SHP77 treated with DMSO at 0.1 percent for 48 hours (cell line): ENCODE measurements around the gene TNF.
"Not testable (repeated sequence)": the region's sequence is repeated elsewhere in the genome, so short reads cannot be mapped to it uniquely, and the experiment has no call there.

Experiments used
- DNase-seq: peaks from one replicate; lab custom pipeline; 2025; lab: John Stamatoyannopoulos, UW

Gene TNF

DNA sequence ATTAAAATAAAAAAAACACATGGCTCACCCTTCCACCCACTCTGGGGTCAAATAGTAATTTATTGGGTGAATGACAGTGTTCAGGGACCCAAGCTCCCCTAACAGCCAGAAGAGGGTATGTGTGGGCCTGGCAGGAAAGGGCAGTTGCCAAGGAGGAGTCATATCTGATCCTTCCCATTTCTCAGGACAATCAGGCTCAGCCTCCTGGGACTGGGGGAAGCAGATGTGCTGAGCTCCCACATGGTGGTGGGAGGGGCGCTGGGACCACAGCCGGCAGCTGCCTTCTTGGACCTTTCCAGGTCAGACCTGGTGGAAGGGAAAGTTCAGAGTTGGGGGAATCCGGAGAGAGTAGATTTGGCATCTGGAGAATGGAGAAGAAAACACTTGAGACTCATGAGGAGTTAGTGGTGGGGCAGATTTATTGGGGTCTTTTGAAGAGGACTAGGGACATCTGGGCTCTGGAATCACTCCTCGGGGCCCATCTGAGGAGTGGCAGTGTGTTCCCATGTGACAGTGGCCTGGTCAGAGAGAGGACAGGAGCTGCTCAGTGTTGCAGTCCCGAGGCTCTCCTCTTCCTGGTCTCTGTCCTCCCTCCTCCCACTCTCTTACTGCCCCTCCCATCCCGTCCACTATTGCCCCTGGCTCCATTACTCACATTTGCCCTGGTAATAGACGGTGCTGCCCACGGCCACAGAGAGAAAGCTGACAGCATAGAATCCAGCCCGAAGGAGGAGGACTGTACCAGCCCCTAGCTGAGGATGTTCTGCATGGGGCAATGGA lies 13.7 kb downstream of the TNF start:
- no peak for DNase-seq

DNA sequence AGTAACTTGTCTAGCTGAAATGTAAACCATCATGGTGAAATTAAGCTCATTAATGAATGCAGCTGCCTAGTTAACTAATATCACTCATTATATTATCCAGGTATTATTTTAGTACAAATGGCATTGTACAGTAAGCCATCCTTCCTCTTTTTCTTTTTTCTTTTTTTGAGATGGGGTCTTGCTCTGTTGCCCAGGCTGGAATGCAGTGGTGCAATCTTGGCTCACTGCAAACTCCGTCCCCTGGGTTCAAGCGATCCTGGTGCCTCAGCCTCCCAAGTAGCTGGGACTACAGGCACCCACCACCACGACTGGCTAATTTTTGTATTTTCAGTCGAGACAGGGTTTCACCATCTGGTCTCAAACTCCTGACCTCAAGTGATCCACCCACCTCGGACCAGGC lies 15.3 kb downstream of the TNF start:
- DNase-seq: not testable (repeated sequence)

DNA sequence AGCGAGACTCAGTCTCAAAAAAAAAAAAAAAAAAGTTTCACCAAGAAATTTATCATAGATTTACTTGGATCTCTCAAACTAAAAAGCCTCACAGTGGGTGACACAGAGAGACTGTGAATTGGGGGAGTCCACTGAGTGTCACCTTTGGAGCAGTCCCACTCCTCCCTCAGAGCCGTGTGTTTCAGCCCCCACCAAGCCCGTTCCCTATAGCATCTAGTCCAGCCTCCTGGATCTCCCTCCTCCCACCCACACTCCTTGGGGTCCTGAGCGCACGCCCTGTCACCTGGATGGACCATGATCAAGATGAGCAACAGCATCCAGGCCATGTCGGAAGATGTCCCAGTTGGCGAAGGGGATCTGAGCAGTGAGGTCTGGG lies 17.0 kb downstream of the TNF start:
- DNase-seq: no peak

DNA sequence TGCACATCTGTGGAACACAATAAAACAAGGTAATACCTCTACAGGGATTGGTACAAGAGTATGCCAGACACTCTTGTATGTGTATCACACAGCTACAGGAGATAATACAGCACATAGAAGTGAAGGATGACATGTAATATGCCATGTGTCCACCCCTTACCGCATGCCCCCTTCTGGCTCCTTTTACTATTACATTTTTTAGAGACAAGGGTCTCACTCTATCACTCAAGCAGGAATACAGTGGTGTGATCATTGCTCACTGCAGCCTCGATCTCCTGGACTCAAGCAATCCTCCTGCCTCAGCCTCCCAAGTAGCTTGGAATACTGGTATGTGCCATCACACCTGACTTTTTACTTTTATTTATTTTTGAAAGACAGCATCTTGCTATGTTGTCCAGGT lies 21.6 kb downstream of the TNF start:
- DNase-seq: peak; percentile 12

DNA sequence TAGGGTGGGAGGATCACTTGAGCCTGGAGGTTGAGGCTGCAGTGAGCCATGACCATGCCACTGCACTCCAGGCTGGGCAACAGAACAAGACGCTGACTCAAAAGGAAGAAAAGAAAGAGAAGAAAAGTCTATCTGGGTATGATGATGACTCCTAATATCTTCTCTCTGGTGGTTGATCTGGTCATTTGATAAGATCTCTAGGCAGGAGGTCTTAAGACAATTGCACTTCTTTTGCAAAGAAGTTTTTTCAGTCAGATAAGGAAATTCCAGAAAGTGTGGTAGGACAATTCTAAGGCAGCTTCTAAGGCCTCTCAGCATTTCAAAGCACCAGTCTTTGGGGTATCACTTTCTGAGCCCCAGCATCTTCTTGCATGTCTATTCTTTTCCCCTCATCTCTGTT lies 32.0 kb downstream of the TNF start:
- no peak for DNase-seq

DNA sequence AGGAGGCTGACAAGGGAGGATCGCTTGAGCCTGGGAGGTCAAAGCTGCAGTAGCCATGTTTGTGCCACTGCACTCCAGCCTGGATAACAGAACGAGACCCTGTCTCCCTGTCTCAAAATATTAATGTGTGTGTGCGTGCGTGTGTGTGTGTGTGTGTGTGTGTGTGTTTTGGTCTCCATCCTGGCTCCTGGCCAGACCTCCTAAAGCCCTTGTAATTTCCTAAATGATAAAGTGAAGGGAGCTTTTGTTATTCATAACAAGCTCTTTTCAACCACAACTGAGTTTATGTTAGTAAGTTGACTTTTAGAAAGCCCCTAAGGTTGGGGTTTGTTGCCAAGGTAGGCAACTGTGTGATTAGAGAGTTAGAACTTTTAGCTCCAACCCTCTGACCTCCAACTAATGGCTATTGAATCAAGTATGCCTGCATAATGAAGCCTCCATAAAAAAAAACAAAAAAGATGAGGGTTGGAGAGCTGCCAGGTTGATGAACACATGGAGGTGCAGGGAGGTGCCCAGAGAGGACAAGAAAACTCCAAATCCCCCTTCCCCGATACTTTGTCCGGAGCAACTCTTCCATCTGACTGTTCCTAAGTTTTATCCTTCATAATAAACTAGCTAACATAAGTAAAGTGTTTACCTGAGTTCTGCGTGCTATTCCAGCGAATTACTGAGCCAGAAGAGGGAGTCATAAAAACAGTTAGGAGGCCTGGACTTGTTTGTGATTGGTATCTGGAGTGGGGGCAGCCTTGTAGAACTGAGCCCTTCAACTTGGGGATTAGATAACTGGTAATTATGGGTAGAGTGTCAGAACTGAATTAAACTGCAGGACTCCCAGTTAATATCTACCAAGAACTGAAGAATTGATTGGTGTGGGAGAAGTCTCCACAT lies 34.4 kb downstream of the TNF start:
- no peak for DNase-seq

DNA sequence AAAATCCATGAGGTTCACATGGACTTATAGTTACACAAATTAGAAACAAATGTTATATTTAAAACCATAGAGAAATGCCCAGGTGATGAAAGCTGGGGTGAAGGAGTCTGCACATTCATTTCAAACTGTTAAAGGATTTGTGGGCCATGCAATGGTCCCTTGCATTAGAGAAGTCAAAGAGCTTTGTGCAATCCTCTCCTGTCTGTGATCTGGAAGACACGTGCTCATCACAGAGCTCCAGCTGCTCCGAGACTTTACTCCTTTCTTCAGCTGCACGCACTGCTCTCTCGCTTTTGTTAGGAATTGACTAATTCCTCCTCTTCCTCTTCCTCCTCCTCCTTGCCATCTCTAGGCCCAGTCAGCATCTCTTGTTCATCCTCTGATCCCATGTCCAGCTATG lies 35.6 kb downstream of the TNF start:
- no peak for DNase-seq

DNA sequence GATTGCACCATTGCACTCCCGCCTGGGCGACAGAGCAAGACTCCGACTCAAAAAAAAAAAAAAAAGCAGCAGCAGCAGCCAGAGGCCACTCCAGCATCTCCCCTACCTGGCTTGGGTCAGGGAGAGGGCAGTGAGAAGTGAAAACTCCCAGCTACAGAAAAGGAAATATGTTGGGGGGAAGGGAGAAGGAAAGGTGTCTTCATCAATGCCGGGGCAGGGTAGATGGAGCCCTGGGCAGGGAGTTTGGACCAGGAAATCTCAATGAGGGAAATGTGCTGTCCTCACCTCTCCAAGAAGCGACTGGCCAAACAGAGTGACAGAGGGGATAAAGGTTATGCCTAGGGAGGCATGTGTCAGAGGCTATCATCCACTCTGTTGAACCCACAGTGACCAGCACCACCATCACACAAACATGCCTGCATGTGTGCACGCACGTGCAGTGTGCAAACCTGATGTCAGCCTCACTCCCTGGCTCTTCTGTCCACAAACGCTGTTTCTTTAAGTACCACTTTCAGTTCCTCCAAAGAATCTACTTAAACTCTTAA lies 38.8 kb downstream of the TNF start:
- no peak for DNase-seq

DNA sequence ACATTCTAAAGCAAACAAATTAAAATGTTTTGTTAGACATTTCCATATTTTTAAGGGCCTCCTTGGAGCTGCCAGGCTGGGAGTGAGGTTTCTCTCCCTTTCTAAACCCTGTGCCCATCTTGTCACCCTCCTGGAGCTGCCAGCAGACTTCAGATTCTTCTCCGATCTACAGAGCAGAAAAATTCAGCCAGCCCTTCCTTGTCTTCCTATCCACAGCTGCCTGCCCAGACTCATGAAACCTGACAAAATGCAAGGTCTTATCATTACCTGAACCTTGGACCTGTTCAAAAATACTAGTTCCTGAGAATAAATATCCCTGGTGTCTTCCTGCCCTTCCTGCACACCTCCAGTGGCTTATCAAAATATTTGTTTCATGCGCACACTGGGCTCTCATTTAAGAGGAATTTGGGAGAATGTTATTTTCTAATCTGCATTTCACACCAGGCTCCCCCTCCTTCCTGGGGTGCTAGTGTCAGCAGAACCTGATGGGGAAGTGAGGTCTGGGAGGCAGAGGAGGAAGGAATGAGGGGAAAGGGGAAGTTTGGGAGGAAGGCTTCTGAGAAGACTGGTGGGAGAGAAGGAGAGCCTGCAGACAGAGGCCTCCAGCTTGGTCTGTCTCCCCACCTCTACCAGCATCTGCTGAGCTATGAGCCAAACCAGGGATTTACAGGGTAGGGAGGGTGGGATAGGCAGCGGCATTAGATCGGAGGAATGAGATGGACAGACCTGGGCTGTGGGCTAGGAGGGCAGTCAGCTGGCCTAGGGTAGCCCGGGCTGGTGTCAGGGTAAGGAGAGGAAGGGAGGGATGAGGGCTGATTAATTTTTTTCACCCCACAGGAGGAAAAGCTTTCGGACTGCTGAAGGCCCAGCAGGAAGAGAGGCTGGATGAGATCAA lies 39.6 kb downstream of the TNF start, which contains the start of gene AIF1:
Gene AIF1 (plus strand): TSS at position 551 of the 895 bp plus-strand sequence. CDS start 96 bp downstream, at position 647.
- DNase-seq: no peak

DNA sequence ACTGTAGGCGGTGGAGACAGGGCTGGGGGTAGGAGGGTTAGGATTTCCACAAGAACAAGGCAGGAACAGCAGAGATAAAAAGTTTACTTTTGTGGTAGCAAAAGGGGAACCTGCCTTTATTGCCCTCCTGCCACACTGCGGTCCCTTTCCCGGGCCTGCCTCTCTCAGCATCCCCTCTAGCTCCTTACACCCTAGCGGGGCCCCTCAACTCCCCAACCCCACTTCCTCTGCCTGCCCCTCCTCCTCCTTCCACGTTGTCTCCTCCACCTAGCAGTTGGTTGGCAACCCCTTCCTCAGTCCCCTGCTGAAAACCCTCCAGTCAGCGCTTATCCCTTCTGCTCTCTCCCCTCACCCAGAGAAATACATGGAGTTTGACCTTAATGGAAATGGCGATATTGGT lies 40.4 kb downstream of the TNF start:
- no peak for DNase-seq

DNA sequence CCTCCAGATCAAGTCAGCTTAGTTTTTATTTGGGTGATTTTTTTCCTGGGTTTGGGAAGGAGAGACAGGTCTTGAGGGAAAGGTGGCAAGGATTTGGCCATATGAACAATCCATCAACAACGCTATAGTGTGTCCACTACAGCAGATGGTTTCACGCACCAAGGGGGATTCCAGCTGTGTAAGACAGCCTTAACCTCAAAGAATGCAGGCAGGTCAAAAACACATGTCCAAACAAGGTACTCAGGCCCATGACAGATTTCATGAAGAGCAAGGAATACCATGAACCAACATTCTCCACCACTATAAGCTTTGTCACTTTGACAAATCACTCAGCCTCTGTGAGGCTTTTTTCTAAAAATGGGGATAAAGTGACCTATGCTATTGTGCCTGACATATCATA lies 41.6 kb downstream of the TNF start:
- no peak for DNase-seq

DNA sequence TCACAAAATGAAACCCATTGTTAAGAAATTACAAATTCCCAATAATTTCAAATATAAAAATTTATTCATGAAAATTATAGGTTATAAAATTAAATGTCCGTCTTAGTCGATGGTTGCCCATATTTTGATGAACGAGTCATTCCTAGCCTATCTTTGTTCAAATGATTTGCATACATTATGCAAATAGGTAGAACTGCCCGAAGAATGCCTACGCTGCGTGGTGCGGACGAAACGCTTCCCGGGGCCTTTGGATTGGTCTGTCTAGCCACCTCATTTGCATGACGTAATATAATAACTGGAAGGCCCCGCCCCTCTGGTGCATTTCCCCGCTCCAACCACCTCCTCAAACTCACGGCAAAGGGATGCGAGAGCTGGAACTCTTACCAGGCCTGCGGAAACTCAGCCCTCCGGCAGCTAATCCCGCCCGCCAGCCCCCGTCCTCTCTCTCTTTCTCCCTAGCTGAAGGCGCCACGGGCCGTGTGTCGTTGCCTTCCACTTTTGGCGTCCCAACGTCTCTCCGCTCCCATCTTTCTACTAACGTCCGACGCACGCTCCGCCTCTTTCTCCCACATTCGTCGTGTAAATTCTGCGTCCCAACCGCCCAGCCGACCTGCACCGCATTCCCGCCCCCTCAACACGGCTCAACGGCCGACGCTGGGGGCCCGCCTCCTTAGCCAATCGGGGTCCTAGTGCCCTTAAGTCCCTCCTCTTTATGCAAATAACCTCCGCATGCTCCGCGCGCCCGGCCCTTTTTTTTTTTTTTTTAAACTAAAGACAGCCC lies 44.6 kb downstream of the TNF start:
- peak; percentile 96 for DNase-seq

DNA sequence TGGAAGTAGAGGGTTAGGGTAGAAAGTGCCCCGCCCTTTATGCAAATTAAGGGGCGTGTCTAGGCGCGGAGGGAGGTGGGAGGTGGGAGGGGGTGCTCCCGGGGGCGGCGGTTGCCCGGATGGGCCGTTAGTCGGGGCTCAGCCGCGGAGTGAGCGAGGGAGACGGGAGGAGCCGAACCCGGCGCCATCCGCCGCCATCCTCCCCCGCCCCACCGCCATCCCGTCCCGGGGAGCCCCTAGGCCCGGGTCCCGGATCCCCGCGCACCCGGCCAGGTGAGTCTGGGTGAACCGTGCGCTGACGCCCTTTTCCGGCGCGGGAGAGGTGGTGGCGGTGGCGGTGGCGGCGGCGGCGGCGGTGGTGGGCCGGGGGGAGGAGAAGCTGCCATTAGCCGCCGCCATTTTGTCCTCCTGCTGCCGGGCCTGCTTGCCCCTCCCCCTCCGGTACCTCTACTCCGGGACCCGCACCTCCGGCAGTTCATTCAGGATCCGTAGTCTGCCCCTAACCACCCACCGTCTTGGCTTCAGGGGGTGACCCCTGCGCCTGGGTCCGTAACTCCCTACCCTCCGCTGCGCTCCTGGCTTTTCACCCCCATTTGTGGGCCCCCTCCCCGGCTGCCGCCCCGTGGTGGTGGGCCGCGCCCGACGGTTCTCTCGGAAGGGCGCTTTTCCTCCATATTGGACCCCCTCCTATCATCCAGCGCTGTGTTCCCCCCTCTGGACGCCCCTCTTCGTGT lies 45.4 kb downstream of the TNF start, which contains the start of gene PRRC2A:
Gene PRRC2A (plus strand): TSS at position 130 of the 734 bp plus-strand sequence. CDS start 2,075 bp downstream, outside the sequence.
- peak; percentile 48 for DNase-seq

DNA sequence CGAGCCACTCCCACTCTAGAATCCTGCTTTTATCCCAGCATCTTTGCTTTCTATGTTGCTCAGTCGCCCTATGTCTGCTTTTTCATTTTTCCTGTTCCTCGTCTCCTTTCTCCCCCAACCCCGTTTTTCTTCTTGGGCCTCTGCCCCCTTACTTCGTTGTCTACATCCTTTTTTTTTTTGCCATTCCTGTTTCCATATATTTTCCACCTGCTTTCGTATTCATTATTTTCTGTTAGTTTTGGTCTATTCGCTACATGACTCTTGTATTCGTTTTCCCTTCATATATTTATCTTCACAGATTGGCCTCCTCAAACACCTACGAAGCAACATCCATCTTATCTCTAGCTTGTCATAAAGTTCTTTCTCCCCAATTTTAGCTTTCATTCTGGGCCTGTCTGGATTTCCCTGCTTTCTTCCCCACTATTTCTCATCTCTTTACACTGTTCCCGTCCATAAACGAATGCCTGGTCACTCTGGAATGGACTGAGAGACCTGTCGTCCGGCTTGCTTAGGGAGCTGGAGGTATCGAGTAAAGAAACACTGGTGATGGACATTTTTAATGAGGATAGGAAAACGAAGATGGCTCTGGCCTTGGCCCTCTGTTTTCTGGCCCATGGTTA lies 46.1 kb downstream of the TNF start:
- no peak for DNase-seq

DNA sequence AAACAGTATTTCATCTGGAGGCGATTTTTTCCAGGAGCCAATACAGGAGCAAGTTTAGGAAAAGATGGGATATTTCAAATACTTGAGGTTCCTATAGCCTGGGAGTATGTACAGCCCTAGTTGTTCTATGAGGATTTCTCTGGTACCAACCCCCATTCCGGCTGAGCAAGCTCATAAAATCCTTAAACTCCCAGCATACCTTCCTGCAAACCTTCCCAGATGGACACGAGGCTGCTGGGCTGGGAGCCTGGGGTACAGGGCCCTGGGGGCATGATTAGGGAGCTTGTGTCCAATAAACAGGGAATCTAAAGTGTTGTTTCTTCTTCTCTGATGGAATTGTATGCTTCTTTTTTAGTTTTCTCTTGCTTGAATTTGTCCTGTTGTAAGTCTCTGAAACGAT lies 46.6 kb downstream of the TNF start:
- no peak for DNase-seq

DNA sequence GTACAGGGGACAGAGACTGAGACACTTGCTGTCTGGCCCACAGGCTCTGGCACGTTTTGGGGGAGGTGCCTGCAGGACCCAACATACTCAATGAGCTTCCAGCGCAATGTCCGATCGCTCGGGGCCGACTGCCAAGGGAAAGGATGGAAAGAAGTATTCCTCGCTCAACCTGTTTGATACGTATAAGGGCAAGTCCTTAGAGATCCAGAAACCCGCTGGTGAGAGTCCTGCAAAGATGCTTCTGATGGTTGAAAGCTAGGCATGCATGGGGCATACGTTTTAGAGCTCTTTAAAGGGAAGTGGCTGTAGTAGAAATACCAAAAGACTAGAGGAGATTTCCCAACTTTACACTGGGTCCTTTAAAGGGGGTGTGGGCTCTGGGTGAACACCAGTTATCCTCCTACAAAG lies 47.3 kb downstream of the TNF start:
- DNase-seq: no peak

DNA sequence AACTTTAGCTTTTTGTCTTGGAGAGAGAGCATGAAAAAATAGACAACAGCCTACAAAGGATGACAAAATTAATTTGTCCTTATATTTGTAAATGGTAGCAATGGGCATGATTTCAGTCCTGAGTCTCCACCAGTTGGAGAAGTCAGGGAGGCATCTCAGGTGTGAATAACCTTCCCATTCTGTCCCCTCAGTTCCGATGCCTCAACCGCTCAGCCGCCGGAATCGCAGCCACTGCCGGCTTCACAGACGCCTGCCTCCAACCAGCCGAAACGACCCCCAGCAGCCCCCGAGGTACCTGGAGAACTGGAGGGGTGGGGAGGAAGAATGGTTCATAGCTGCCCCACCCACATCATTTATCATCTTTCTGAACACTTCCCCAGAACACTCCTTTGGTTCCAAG lies 48.7 kb downstream of the TNF start:
- no peak for DNase-seq

DNA sequence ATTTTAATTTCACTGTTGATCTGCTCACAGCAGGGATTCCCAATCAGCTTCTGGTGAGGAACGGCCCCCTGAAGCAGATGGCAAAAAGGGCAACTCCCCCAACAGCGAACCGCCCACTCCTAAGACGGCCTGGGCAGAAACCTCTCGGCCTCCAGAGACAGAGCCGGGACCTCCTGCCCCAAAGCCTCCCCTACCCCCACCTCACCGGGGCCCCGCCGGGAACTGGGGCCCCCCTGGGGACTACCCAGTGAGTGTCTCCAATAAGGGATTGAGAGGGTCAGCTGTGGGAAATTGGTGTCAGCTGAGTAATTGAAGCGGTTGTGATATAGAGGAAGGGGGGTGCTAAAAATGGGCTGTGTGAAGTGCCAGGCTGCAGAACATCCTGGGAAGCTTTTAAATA lies 51.6 kb downstream of the TNF start:
- no peak for DNase-seq

DNA sequence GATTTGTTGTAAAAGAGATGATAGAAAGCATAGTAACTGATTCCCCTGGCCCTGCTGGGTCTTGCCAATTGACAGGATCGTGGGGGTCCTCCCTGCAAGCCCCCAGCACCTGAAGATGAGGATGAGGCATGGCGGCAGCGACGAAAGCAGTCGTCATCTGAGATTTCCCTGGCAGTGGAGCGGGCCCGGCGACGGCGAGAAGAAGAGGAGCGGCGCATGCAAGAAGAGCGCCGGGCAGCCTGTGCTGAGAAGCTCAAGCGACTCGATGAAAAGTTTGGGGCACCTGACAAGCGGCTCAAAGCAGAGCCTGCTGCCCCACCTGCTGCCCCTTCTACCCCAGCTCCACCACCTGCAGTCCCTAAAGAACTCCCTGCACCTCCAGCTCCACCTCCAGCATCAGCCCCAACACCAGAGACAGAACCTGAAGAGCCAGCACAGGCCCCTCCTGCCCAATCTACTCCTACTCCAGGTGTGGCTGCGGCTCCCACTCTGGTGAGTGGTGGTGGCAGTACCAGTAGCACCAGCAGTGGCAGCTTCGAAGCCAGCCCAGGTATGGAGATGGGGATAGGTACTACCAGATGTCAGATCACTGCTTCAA lies 52.4 kb downstream of the TNF start:
- DNase-seq: no peak
